Measurements from ENCODE around the gene ITIH1. TPM values are rescaled to one million over a fixed set of nuclear protein-coding genes. Genes with fewer than 3 reads are reported as not detected.

ITIH1 gene
- total and polyA plus RNA-seq, 2 of the 4 experiments (the other 2 are of a cell fraction): not detected

- TF ChIP-seq SMC3 (IDR thresholded peaks at IDR 0.05; ENCODE audit: low read depth, low read length) (no peak), RAD21 (IDR thresholded peaks at IDR 0.05; ENCODE audit: low read length) (no peak), MAFK (IDR thresholded peaks at IDR 0.05; ENCODE audit: low read depth, low read length) (no peak), ELK1 (IDR thresholded peaks at IDR 0.05; ENCODE audit: borderline replicate concordance, low read depth, low read length) (no peak), CEBPB (IDR thresholded peaks at IDR 0.05; ENCODE audit: low read depth, low read length) (no peak), FOS (IDR thresholded peaks at IDR 0.05; ENCODE audit: low read depth, low read length) (no peak), RFX5 (IDR thresholded peaks at IDR 0.05; ENCODE audit: low read depth, low read length) (no peak), BHLHE40 (IDR thresholded peaks at IDR 0.05; ENCODE audit: low read depth, low read length) (no peak), NFE2L2 (IDR thresholded peaks at IDR 0.05; ENCODE audit: low read depth, low read length) (no peak), RCOR1 (IDR thresholded peaks at IDR 0.05; ENCODE audit: insufficient replicate concordance, low read length) (no peak), CHD1 (IDR thresholded peaks at IDR 0.05; ENCODE audit: low read depth, low read length) (no peak), POLR2A (IDR thresholded peaks at IDR 0.05; ENCODE audit: low read depth, low read length) (no peak), USF2 (IDR thresholded peaks at IDR 0.05; ENCODE audit: low read depth, low read length) (no peak), MXI1 (IDR thresholded peaks at IDR 0.05; ENCODE audit: borderline replicate concordance, low read depth, low read length) (no peak), MAZ (IDR thresholded peaks at IDR 0.05; ENCODE audit: borderline replicate concordance, low read depth, low read length) (no peak)
- TF ChIP-seq, protein P1, sequence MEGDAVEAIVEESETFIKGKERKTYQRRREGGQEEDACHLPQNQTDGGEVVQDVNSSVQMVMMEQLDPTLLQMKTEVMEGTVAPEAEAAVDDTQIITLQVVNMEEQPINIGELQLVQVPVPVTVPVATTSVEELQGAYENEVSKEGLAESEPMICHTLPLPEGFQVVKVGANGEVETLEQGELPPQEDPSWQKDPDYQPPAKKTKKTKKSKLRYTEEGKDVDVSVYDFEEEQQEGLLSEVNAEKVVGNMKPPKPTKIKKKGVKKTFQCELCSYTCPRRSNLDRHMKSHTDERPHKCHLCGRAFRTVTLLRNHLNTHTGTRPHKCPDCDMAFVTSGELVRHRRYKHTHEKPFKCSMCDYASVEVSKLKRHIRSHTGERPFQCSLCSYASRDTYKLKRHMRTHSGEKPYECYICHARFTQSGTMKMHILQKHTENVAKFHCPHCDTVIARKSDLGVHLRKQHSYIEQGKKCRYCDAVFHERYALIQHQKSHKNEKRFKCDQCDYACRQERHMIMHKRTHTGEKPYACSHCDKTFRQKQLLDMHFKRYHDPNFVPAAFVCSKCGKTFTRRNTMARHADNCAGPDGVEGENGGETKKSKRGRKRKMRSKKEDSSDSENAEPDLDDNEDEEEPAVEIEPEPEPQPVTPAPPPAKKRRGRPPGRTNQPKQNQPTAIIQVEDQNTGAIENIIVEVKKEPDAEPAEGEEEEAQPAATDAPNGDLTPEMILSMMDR (conservative IDR thresholded peaks at IDR 0.05; ENCODE audit: low read depth, low read length): no peak
- no TSS peak for BruUV-seq (replicated peaks)
- H3K4me1 ChIP-seq (ENCODE audit: control insufficient read depth, insufficient read depth, low read length): no peaks in the 10 kb centered on the region
Observed at GRCh38 chr3:52809662-52810377, 32.4 kb downstream of the ITIH1 start.

More at GRCh38 chr3:52809662-52810377, 32.4 kb downstream of the ITIH1 start:
- H3K27me3 ChIP-seq (ENCODE audit: control insufficient read depth, insufficient read depth, low read length): peaks cover 22% of the 10 kb centered on the region
- CTCF ChIA-PET: interaction anchor here (1.7 kb wide), 1 partner anchor 11 kb away, joined by 6 read pairs; no protein-coding TSS in a partner anchor
- H2BK15ac ChIP-seq (ENCODE audit: low read depth, low read length): no peak overlapping the region
- no peak overlapping the region for H3K4me2 ChIP-seq (ENCODE audit: low read depth, low read length)
- H4K20me1 ChIP-seq (ENCODE audit: insufficient read depth, low read length): no peaks in the 10 kb centered on the region
- H2AFZ ChIP-seq (replicated peaks; ENCODE audit: low read length, poor library complexity): no peak overlapping the region
- H2BK120ac ChIP-seq (ENCODE audit: low read depth, low read length): no peak overlapping the region
- intact Hi-C loops (cut with micrococcal nuclease): no loop called here
- in situ Hi-C loops (cut with MboI; ENCODE audit: low sequenced_read_pairs): no loop called here
- H3K36me3 ChIP-seq (ENCODE audit: control insufficient read depth, insufficient read depth, low read length): no peaks in the 10 kb centered on the region
- H3K4ac ChIP-seq (ENCODE audit: low read depth, low read length): no peak overlapping the region
- 53% methylated on average over 5 of the region's 7 CpGs; no CpG with 5 or more reads in 1 of the 2 experiments for WGBS, 2 experiments (ENCODE audit: extremely low coverage in 2 of 2, insufficient read length in 1 of 2)
- H3K56ac ChIP-seq (ENCODE audit: extremely low read depth, insufficient read depth, low read length): no peak overlapping the region
- H2AK5ac ChIP-seq (ENCODE audit: low read depth, low read length): no peak overlapping the region
- H3K18ac ChIP-seq (ENCODE audit: low read depth, low read length): no peak overlapping the region
- H3K14ac ChIP-seq (replicated peaks; ENCODE audit: low read depth, low read length): no peak overlapping the region
- H4K8ac ChIP-seq (ENCODE audit: low read depth in 2 of 2, low read length in 2 of 2): no peak overlapping the region
- H3K9ac ChIP-seq (ENCODE audit: low read depth, low read length): no peak overlapping the region
- H3K23ac ChIP-seq (ENCODE audit: low read depth, low read length): no peak overlapping the region
- no peak overlapping the region for H2BK20ac ChIP-seq (ENCODE audit: low read depth, low read length)
- no peak overlapping the region for H4K91ac ChIP-seq (ENCODE audit: insufficient read depth, low read depth, low read length)
- no peak overlapping the region for H3K27ac ChIP-seq (ENCODE audit: insufficient read depth, low read length)
- no peaks in the 10 kb centered on the region for H3K9me3 ChIP-seq (ENCODE audit: control insufficient read depth, insufficient read depth, low read length)
- no peak overlapping the region for H2BK5ac ChIP-seq (ENCODE audit: low read depth, low read length, poor library complexity, severe bottlenecking)
- H3K79me1 ChIP-seq (ENCODE audit: low read depth in 1 of 2, low read length in 2 of 2): no peaks in the 10 kb centered on the region
- POLR2A ChIA-PET (ENCODE audit: unreplicated experiment): no interaction called here
- H3K9me1 ChIP-seq (ENCODE audit: insufficient read depth, low read length): no peaks in the 10 kb centered on the region
- DNase-seq (no peak), ATAC-seq (ENCODE audit: low read depth) (no peak)
- dilution Hi-C loops (cut with HindIII; ENCODE audit: low sequenced_read_pairs, unreplicated experiment): no loop called here
- H2AK9ac ChIP-seq (replicated peaks; ENCODE audit: low read depth, low read length, poor library complexity): no peak overlapping the region
- H4K5ac ChIP-seq (ENCODE audit: low read depth, low read length): no peak overlapping the region
- no peak overlapping the region for H3K4me3 ChIP-seq (ENCODE audit: insufficient read depth, low read depth, low read length)

Data from IMR-90 (cell line).